NB4 (cell line): Measurements from ENCODE around the gene NSMCE1.

Experiments used
- DNase-seq: peaks from one replicate; pipeline ENCODE4 v3.0.0; 2010; ENCODE audit warnings: low read depth
- H3K4me3 ChIP-seq: one replicate; pipeline ENCODE4 v1.5.1; 2011; ENCODE audit warnings: mild to moderate bottlenecking, low read depth, low read length, moderate library complexity
- CTCF ChIP-seq: IDR thresholded peaks from one replicate; pipeline ENCODE4 v1.5.1; 2012; ENCODE audit warnings: low read depth, low read length
- MYC ChIP-seq: IDR thresholded peaks from 2 replicates; pipeline ENCODE4 v1.6.1; 2011; ENCODE audit warnings: low read depth, low read length
- POLR2A ChIP-seq: IDR thresholded peaks from 2 replicates; pipeline ENCODE4 v1.6.1; 2011; ENCODE audit warnings: mild to moderate bottlenecking; ENCODE audit not compliant: insufficient read length; ENCODE audit errors: extremely low read depth
- TF ChIP-seq, protein P1 (sequence below): IDR thresholded peaks from 2 replicates; pipeline ENCODE4 v1.6.1; 2011; ENCODE audit warnings: low read depth, low read length

The NSMCE1 gene

GRCh38 chr16:27216297-27216885, 52.2 kb downstream of the NSMCE1 start:
- no peak for TF ChIP-seq POLR2A
- no peak for TF ChIP-seq CTCF
- TF ChIP-seq MYC = no peak
- TF ChIP-seq, protein P1, sequence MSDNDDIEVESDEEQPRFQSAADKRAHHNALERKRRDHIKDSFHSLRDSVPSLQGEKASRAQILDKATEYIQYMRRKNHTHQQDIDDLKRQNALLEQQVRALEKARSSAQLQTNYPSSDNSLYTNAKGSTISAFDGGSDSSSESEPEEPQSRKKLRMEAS = no peak
- no peak overlapping the region for H3K4me3 ChIP-seq
- no peak for DNase-seq

GRCh38 chr16:27215660-27216059, 52.9 kb downstream of the NSMCE1 start:
- no peak for DNase-seq
- H3K4me3 ChIP-seq = no peak overlapping the region
- TF ChIP-seq, protein P1 = no peak
- TF ChIP-seq POLR2A (no peak), CTCF (no peak), MYC (no peak)

GRCh38 chr16:27214084-27214961, 54.2 kb downstream of the NSMCE1 start:
- no peak for TF ChIP-seq POLR2A
- TF ChIP-seq CTCF = no peak
- TF ChIP-seq, protein P1 = no peak
- no peak for TF ChIP-seq MYC
- no peak for DNase-seq
- no peak overlapping the region for H3K4me3 ChIP-seq

DNA sequence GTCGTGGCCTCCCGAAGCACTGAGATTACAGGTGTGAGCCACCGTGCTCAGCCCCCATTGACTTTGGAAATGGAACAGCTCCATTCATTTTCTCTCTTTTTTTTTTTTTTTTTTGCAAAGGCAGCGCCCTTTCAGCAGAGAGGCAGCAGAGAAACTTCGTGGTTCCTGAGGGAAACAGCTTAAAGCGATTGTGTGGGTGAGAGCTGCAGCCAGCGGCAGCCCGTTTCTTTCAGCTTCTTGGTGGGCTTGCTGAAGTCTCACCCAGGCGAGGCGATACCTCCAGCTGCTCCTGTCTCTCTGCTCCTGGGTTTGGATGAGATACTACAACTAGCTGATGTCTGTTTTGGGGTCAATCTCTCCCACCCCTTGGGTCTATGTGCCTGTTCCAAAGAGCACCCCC, 57.5 kb downstream of the NSMCE1 start:
- TF ChIP-seq MYC = no peak
- TF ChIP-seq POLR2A = no peak
- no peak for TF ChIP-seq CTCF
- TF ChIP-seq, protein P1 = no peak
- no peak overlapping the region for H3K4me3 ChIP-seq
- DNase-seq = no peak

GRCh38 chr16:27210174-27210573, 58.4 kb downstream of the NSMCE1 start:
- TF ChIP-seq, protein P1 = no peak
- TF ChIP-seq CTCF = no peak
- no peak overlapping the region for H3K4me3 ChIP-seq
- no peak for DNase-seq
